Measurements from ENCODE around the gene GNAZ. TPM values are rescaled to one million over a fixed set of nuclear protein-coding genes. Genes with fewer than 3 reads are reported as not detected.

Gene GNAZ
- total RNA-seq, 1 donor from 2014 or later: 1.1 TPM

DNA sequence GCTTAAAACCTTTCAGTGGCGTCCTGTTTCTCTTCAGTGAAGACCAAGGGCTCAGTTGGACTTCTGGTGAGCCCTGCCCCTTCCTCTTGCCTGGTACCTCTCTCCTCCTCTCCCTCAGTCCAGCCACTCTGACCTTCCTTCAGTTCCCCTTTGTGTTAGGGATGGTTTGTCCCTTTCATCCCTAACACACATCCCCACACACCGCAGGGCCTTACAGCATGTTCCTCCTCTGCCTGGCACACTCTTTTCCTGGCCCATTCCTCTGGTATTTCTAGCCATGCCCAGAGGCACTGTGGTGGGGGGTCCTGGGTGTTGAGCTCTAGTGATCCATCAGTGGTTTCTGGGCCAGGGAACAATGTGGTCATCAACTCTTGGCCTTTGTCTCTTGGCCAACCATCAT, 21.4 kb downstream of the GNAZ start:
- Mint-ChIP-seq H3K9me3 (ENCODE audit: unreplicated experiment) (no peaks in the 10 kb centered on the region), H3K4me1 (ENCODE audit: low read depth, unreplicated experiment) (no peaks in the 10 kb centered on the region), H3K4me3 (ENCODE audit: unreplicated experiment) (no peak overlapping the region), H3K27me3 (ENCODE audit: low read depth, unreplicated experiment) (peaks cover 22% of the 10 kb centered on the region), H3K36me3 (ENCODE audit: low read depth, unreplicated experiment) (no peaks in the 10 kb centered on the region), H3K27ac (ENCODE audit: unreplicated experiment) (no peak overlapping the region)
- Histone ChIP-seq H3K79me2 (ENCODE audit: insufficient read depth, low read length) (no peaks in the 10 kb centered on the region), H2AFZ (ENCODE audit: low read depth, low read length) (no peak overlapping the region), H3K36me3 (ENCODE audit: insufficient read depth, low read length) (no peaks in the 10 kb centered on the region), H3K4me3 (ENCODE audit: insufficient read depth, low read depth, low read length) (no peak overlapping the region), H3K27ac (ENCODE audit: low read depth, low read length) (no peak overlapping the region), H3K27me3 (ENCODE audit: insufficient read depth, low read length) (no peaks in the 10 kb centered on the region), H4K20me1 (ENCODE audit: insufficient read depth, low read length) (peaks cover 8% of the 10 kb centered on the region), H3K4me1 (ENCODE audit: insufficient read depth, low read length) (no peaks in the 10 kb centered on the region), H3K9ac (ENCODE audit: low read length) (no peak overlapping the region), H3K9me3 (ENCODE audit: insufficient read depth, low read depth, low read length) (no peaks in the 10 kb centered on the region), H3K4me2 (ENCODE audit: low read length) (no peak overlapping the region)
- FAIRE-seq (no peak), DNase-seq (ENCODE audit: low read depth) (no peak)
- TF ChIP-seq EZH2 (IDR thresholded peaks at IDR 0.05; ENCODE audit: insufficient read depth, low read length): no peak
- TF ChIP-seq, protein P1, sequence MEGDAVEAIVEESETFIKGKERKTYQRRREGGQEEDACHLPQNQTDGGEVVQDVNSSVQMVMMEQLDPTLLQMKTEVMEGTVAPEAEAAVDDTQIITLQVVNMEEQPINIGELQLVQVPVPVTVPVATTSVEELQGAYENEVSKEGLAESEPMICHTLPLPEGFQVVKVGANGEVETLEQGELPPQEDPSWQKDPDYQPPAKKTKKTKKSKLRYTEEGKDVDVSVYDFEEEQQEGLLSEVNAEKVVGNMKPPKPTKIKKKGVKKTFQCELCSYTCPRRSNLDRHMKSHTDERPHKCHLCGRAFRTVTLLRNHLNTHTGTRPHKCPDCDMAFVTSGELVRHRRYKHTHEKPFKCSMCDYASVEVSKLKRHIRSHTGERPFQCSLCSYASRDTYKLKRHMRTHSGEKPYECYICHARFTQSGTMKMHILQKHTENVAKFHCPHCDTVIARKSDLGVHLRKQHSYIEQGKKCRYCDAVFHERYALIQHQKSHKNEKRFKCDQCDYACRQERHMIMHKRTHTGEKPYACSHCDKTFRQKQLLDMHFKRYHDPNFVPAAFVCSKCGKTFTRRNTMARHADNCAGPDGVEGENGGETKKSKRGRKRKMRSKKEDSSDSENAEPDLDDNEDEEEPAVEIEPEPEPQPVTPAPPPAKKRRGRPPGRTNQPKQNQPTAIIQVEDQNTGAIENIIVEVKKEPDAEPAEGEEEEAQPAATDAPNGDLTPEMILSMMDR (IDR thresholded peaks at IDR 0.05; ENCODE audit: insufficient read depth, low read depth, low read length): no peak

DNA sequence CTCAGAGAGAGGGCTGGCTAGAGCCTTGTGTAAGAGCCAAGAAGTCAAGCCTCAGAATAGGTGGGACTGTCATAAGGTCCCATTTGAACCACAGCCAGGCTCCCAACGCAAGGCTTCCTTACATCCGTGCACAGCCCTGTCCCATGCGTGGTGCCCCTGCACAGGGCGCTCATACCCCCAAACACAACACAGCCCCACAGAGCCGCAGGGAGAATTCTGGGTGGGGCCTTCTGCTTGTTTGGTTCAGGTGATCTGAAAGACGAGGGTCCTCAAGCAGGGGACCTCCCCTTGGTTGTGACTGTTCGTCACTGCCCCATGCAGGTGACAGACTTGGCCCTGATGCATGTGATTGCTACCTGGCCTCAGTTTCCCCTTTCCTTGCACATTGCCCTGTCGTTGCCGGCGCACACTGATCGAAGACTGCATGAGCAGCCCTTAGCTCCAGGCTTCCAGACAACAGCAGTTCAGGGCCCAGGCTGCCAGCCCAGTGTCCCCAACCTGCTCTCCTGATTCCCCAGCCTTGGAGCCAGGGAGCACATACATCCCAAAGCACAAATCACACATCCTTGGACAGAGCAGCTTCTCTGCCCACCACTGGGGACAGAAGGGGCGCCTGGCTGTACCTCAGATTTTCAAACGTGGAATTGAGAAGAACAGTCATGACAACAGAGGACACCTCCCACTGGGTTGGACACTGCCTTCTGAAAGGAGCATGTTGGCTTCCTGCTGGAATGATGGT, 22.1 kb downstream of the GNAZ start:
- no peak for FAIRE-seq
- no peaks in the 10 kb centered on the region for H3K9me3 ChIP-seq (ENCODE audit: insufficient read depth, low read depth, low read length)
- H3K9ac ChIP-seq (ENCODE audit: low read length): no peak overlapping the region
- H3K27ac ChIP-seq (ENCODE audit: low read depth, low read length): no peak overlapping the region
- H3K36me3 ChIP-seq (ENCODE audit: insufficient read depth, low read length): no peaks in the 10 kb centered on the region
- H3K4me1 ChIP-seq (ENCODE audit: insufficient read depth, low read length): no peaks in the 10 kb centered on the region
- peaks cover 8% of the 10 kb centered on the region for H4K20me1 ChIP-seq (ENCODE audit: insufficient read depth, low read length)
- H3K36me3 Mint-ChIP-seq (ENCODE audit: low read depth, unreplicated experiment): no peaks in the 10 kb centered on the region
- H3K4me3 ChIP-seq (ENCODE audit: insufficient read depth, low read depth, low read length): no peak overlapping the region
- H3K4me1 Mint-ChIP-seq (ENCODE audit: low read depth, unreplicated experiment): no peaks in the 10 kb centered on the region
- H3K4me3 Mint-ChIP-seq (ENCODE audit: unreplicated experiment): no peak overlapping the region
- no peaks in the 10 kb centered on the region for H3K27me3 ChIP-seq (ENCODE audit: insufficient read depth, low read length)
- TF ChIP-seq EZH2 (IDR thresholded peaks at IDR 0.05; ENCODE audit: insufficient read depth, low read length): no peak
- TF ChIP-seq, protein P1 (IDR thresholded peaks at IDR 0.05; ENCODE audit: insufficient read depth, low read depth, low read length): no peak
- peaks cover 27% of the 10 kb centered on the region for H3K27me3 Mint-ChIP-seq (ENCODE audit: low read depth, unreplicated experiment)
- no peaks in the 10 kb centered on the region for H3K79me2 ChIP-seq (ENCODE audit: insufficient read depth, low read length)
- DNase-seq (ENCODE audit: low read depth): no peak
- no peak overlapping the region for H3K4me2 ChIP-seq (ENCODE audit: low read length)
- no peaks in the 10 kb centered on the region for H3K9me3 Mint-ChIP-seq (ENCODE audit: unreplicated experiment)
- no peak overlapping the region for H3K27ac Mint-ChIP-seq (ENCODE audit: unreplicated experiment)
- H2AFZ ChIP-seq (ENCODE audit: low read depth, low read length): no peak overlapping the region

Data from astrocyte (in vitro differentiated cells and primary cell).